ENCODE data around the gene DCUN1D4.

Gene DCUN1D4

GRCh38 chr4:51943221-51943620 is 100.3 kb downstream of the DCUN1D4 start:
- no peak for FAIRE-seq

GRCh38 chr4:51958199-51958968 is 115.4 kb downstream of the DCUN1D4 start:
- FAIRE-seq (no peak), DNase-seq (ENCODE audit: extremely low spot score, insufficient read length, low read depth) (no peak)

More at GRCh38 chr4:51943221-51943620, 100.3 kb downstream of the DCUN1D4 start:
- DNase-seq (ENCODE audit: extremely low spot score, insufficient read length, low read depth) = no peak

- no peak for FAIRE-seq
Measured at GRCh38 chr4:51960486-51960885, 117.5 kb downstream of the DCUN1D4 start.

GRCh38 chr4:51963841-51964517 is 121.0 kb downstream of the DCUN1D4 start:
- DNase-seq (ENCODE audit: extremely low spot score, insufficient read length, low read depth) = no peak
- no peak for FAIRE-seq

More at GRCh38 chr4:51960486-51960885, 117.5 kb downstream of the DCUN1D4 start:
- DNase-seq (ENCODE audit: extremely low spot score, insufficient read length, low read depth) = no peak

- no peak for FAIRE-seq
Measured at GRCh38 chr4:51965862-51966261, 122.9 kb downstream of the DCUN1D4 start.

More at GRCh38 chr4:51965862-51966261, 122.9 kb downstream of the DCUN1D4 start:
- no peak for DNase-seq (ENCODE audit: extremely low spot score, insufficient read length, low read depth)

Measured in GM18507 (cell line).